ENCODE measurements around the gene KCNN3. TPM values are rescaled to one million over a fixed set of nuclear protein-coding genes. Genes with fewer than 3 reads are reported as not detected.

KCNN3 gene
- total and polyA plus RNA-seq, 2 of the 13 experiments (the other 11 are each of a cell fraction or from before 2014, with no cell fraction given), result not detected

DNA sequence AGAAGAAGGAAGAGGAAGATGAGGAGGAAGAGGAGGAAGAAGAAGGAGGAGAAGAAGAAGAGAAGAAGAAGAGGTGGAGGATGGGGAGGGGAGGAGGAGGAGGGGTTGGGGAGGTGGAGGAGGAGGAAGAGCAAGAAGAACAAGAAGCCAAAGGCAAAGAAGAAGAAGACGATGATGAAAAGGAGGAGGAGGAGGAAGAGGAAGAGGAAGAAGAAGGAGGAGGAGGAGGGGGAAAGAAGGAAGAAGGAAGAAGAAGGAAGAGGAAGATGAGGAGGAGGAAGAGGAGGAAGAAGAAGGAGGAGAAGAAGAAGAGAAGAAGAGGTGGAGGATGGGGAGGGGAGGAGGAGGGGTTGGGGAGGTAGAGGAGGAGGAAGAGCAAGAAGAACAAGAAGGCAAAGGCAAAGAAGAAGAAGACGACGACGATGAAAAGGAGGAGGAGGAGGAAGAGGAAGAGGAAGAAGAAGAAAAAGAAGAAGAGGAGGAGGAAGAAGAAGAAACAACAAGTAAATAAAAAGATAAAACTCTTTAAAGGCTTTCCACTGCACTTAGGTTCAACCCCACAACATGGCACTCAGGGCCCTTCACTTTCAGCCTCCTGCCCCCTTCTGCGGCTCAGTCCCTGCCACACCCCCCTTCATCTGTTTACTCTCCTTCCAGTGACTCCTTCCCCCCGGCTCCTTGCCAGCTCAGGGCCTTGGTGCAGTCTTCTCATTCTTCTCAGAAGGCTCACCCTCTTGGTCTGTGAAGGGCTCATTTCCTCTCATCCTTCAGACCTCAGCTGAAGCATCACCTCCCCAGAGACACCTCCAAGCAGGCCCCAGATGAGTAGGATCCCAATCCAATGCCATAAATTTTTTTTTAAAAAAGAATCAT lies 114.0 kb downstream of the KCNN3 start:
- no peaks in the 10 kb centered on the region for H3K79me2 ChIP-seq (ENCODE audit: insufficient read depth, low read length)
- FAIRE-seq (no peak), ATAC-seq (no peak), DNase-seq (ENCODE audit: low spot score) (no peak)
- H3K9me3 ChIP-seq (ENCODE audit: low read length), result no peaks in the 10 kb centered on the region
- H3K27ac ChIP-seq (ENCODE audit: extremely low read length, insufficient read depth, low read length), result no peak overlapping the region
- ChIA-PET POLR2A (no interaction called here), CTCF (ENCODE audit: low intra/inter-chr PET ratio, low total read pairs) (no interaction called here)
- TF ChIP-seq ZNF24 (IDR thresholded peaks at IDR 0.05), result no peak
- TF ChIP-seq ZNF7 (CRISPR knock-in tag; IDR thresholded peaks at IDR 0.05), result no peak
- TF ChIP-seq HDAC2 (CRISPR knock-in tag; IDR thresholded peaks at IDR 0.05), result no peak
- no TSS peak for BruUV-seq (replicated peaks)
- no peaks in the 10 kb centered on the region for H3K4me1 ChIP-seq (ENCODE audit: insufficient read depth, low read length)
- no peak overlapping the region for H2AFZ ChIP-seq (ENCODE audit: low read length)
- H3K4me2 ChIP-seq (ENCODE audit: low read depth, low read length), result no peak overlapping the region
- no peaks in the 10 kb centered on the region for H4K20me1 ChIP-seq (ENCODE audit: insufficient read depth, low read length)
- no peak overlapping the region for H3K4me3 ChIP-seq (replicated peaks in 1 of 3; ENCODE audit: insufficient read depth in 1 of 3, low read depth in 2 of 3, low read length in 3 of 3)
- intact Hi-C loops (cut with micrococcal nuclease; ENCODE audit: unreplicated experiment) (no loop called here), in situ Hi-C loops (cut with HindIII; ENCODE audit: extremely low pct_ligation_motif_present, low pct_unique_long_range_greater_than_20kb) (loop anchor here (10.0 kb wide), 1 partner anchor 91 kb away; no protein-coding TSS in a partner anchor)
- H3K9ac ChIP-seq (ENCODE audit: insufficient read depth, low read depth, low read length), result no peak overlapping the region
- no peaks in the 10 kb centered on the region for H3K36me3 ChIP-seq (replicated peaks in 1 of 2; ENCODE audit: control insufficient read depth in 1 of 2, insufficient read depth in 2 of 2, low read length in 2 of 2)
- H3K27me3 ChIP-seq (ENCODE audit: control insufficient read depth in 1 of 2, insufficient read depth in 2 of 2, low read length in 2 of 2), result peaks cover 0 to 17% of the 10 kb centered on the region in 2 experiments; a peak in 2 of 5 replicates
- WGBS (ENCODE audit: low lambda C conversion rate), result 38% methylated on average over 6 of the region's 6 CpGs

DNA sequence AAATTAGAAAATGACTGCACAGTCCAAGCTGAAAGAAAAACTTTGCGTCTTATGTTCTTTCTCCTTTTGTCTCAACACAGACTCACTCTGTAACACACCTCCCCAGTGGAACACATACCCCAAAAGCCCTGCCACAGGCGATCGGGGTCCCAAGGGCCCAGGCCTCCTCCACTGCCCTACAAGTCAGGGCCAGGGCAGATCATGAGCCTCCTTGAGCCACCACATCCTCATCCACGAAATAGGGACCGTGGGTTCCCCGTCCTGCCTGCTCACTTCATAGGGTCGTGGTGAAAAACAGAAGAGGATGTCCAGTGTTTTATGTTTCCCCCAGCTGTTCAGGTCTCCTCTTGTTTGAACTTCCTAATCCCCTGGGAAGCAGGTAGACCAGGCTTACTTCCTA lies 116.7 kb downstream of the KCNN3 start:
- H3K9ac ChIP-seq (ENCODE audit: insufficient read depth, low read depth, low read length), result no peak overlapping the region
- no TSS peak for BruUV-seq (replicated peaks)
- in situ Hi-C loops (cut with HindIII; ENCODE audit: extremely low pct_ligation_motif_present, low pct_unique_long_range_greater_than_20kb) (loop anchor here (10.0 kb wide), 1 partner anchor 89 kb away; no protein-coding TSS in a partner anchor), intact Hi-C loops (cut with micrococcal nuclease; ENCODE audit: unreplicated experiment) (no loop called here)
- 2% methylated on average over 7 of the region's 7 CpGs for WGBS (ENCODE audit: low lambda C conversion rate)
- TF ChIP-seq SNRNP70 (IDR thresholded peaks at IDR 0.05; ENCODE audit: low read depth, low read length), result no peak
- no peak for TF ChIP-seq HNRNPL (IDR thresholded peaks at IDR 0.05; ENCODE audit: low read depth, low read length)
- no peak for TF ChIP-seq HOXA5 (CRISPR knock-in tag; IDR thresholded peaks at IDR 0.05)
- no peak for TF ChIP-seq RCOR2 (CRISPR knock-in tag; IDR thresholded peaks at IDR 0.05)
- TF ChIP-seq TEF (CRISPR knock-in tag; IDR thresholded peaks at IDR 0.05), result no peak
- no peak for ATAC-seq
- no peak overlapping the region for H3K4me3 ChIP-seq (replicated peaks in 1 of 3; ENCODE audit: insufficient read depth in 1 of 3, low read depth in 2 of 3, low read length in 3 of 3)
- H4K20me1 ChIP-seq (ENCODE audit: insufficient read depth, low read length), result no peaks in the 10 kb centered on the region
- peaks cover 0 to 39% of the 10 kb centered on the region in 2 experiments; a peak in 3 of 5 replicates for H3K27me3 ChIP-seq (ENCODE audit: control insufficient read depth in 1 of 2, insufficient read depth in 2 of 2, low read length in 2 of 2)
- H3K9me3 ChIP-seq (ENCODE audit: low read length), result no peaks in the 10 kb centered on the region
- no peaks in the 10 kb centered on the region for H3K79me2 ChIP-seq (ENCODE audit: insufficient read depth, low read length)
- no peak overlapping the region for H3K4me2 ChIP-seq (ENCODE audit: low read depth, low read length)
- H3K36me3 ChIP-seq (replicated peaks in 1 of 2; ENCODE audit: control insufficient read depth in 1 of 2, insufficient read depth in 2 of 2, low read length in 2 of 2), result no peaks in the 10 kb centered on the region
- ChIA-PET POLR2A (no interaction called here), CTCF (ENCODE audit: low intra/inter-chr PET ratio, low total read pairs) (no interaction called here)
- H3K27ac ChIP-seq (ENCODE audit: extremely low read length, insufficient read depth, low read length), result no peak overlapping the region
- no peak for FAIRE-seq
- DNase-seq (ENCODE audit: low spot score), result no peak
- H2AFZ ChIP-seq (ENCODE audit: low read length), result no peak overlapping the region
- H3K4me1 ChIP-seq (ENCODE audit: insufficient read depth, low read length), result no peaks in the 10 kb centered on the region

Data from HepG2 (cell line).